ENCODE results near the gene ARPIN. TPM values are rescaled to one million over a fixed set of nuclear protein-coding genes. Genes with fewer than 3 reads are reported as not detected.

The ARPIN gene
- total RNA-seq, 2 donors from 2014 or later = 8.3 to 11.8 TPM

DNA sequence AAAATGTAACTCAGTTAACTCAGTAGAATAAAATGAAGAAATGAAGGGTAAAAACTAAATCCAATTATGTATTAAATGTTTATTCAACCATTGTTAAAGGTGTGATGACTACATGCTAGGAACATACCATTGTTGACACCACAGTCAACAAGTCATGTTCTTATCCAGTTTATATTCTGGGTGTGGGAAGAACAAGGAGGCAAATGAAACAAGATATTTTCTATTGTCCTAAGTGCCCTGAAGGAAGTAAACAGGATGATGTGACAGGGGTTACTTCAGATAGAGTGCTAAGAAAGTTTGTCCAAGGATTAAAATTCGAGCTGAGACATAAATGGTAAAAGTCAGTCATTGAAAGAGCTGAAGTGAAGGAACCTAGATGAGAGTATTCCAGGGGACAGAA, 32.0 kb downstream of the ARPIN start:
- no peak for DNase-seq (ENCODE audit: low spot score)
- H3K4me1 ChIP-seq = no peaks in the 10 kb centered on the region
- TF ChIP-seq, protein P1, sequence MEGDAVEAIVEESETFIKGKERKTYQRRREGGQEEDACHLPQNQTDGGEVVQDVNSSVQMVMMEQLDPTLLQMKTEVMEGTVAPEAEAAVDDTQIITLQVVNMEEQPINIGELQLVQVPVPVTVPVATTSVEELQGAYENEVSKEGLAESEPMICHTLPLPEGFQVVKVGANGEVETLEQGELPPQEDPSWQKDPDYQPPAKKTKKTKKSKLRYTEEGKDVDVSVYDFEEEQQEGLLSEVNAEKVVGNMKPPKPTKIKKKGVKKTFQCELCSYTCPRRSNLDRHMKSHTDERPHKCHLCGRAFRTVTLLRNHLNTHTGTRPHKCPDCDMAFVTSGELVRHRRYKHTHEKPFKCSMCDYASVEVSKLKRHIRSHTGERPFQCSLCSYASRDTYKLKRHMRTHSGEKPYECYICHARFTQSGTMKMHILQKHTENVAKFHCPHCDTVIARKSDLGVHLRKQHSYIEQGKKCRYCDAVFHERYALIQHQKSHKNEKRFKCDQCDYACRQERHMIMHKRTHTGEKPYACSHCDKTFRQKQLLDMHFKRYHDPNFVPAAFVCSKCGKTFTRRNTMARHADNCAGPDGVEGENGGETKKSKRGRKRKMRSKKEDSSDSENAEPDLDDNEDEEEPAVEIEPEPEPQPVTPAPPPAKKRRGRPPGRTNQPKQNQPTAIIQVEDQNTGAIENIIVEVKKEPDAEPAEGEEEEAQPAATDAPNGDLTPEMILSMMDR (IDR thresholded peaks at IDR 0.05) = no peak
- no peaks in the 10 kb centered on the region for H3K27me3 ChIP-seq
- no peak overlapping the region for H3K27ac ChIP-seq
- no peak overlapping the region for H3K4me3 ChIP-seq
- peaks cover 47% of the 10 kb centered on the region for H3K36me3 ChIP-seq
- H3K9me3 ChIP-seq = no peaks in the 10 kb centered on the region

DNA sequence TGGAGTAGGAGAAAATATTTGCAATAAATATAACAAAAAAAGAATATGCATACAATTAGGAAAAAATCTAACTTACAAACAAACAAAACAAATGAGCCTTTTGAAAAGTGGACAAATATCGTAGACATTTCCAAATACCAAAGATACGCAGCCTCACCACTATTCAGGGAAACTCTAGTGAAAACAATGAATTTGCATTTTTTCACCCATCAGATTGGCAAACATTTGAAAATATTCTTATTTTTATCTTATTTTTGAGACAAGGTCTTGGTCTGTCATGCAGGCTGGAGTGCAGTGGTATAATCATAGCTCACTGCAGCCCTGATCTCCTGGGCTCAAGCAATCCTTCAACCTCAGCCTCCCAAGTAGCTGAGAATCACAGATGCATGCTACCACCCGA, 34.4 kb downstream of the ARPIN start:
- no peaks in the 10 kb centered on the region for H3K9me3 ChIP-seq
- H3K4me3 ChIP-seq = no peak overlapping the region
- H3K4me1 ChIP-seq = no peaks in the 10 kb centered on the region
- peaks cover 23% of the 10 kb centered on the region for H3K36me3 ChIP-seq
- no peaks in the 10 kb centered on the region for H3K27me3 ChIP-seq
- no peak overlapping the region for H3K27ac ChIP-seq
- no peak for DNase-seq (ENCODE audit: low spot score)
- TF ChIP-seq, protein P1 (IDR thresholded peaks at IDR 0.05) = no peak

DNA sequence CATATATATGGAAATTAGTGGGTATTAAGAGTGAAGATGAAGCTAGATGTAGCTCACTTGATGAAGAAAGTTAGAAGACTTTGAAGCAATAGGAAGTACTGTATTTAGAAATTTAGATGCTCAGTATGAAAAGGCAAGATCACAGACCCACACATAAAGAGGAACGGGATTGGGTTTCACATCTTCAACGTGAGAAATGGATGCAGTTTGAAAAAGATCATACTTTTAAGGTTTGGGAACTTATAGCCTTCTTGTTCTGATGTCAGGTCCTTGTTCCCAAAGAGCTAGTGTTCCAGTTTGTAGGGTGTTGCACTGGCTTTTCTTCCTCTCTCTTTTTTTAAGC, 35.7 kb downstream of the ARPIN start:
- H3K36me3 ChIP-seq = peaks cover 11% of the 10 kb centered on the region
- no peaks in the 10 kb centered on the region for H3K4me1 ChIP-seq
- no peak overlapping the region for H3K4me3 ChIP-seq
- TF ChIP-seq, protein P1 (IDR thresholded peaks at IDR 0.05) = no peak
- no peak overlapping the region for H3K27ac ChIP-seq
- no peak for DNase-seq (ENCODE audit: low spot score)
- no peaks in the 10 kb centered on the region for H3K9me3 ChIP-seq
- H3K27me3 ChIP-seq = no peaks in the 10 kb centered on the region

DNA sequence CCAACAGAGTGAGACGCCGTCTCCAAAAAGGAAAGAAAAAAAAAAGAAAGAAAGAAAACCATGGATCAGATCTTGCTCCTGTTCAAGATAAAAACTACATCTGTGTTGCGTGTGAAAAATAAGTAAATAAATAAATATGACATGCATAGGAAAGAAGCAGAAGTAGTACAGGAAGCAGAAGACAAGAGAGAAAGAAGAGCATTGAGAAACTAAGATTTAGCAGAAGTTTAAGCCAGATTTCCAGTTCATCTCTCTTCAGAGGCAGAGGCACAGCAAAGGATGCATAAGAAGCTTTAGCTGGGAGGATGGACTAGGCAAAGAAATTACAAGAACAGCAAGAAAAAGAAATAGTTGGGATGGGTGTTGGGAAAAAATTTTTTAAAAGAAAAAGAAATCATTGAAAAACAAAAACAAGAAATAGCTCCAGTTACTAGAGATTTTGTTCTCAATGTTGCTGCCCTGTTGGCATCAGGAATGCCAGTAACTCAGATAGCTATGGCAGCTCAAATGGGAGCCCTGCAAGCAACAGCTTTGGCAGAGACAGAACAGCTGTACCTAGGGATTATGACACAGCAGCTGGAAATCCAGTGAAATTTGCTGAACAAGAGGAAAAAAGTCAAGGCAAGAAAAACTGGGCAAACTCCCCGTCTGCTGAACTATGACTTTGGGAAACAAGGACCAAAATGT, 36.2 kb downstream of the ARPIN start:
- Histone ChIP-seq H3K27ac (no peak overlapping the region), H3K36me3 (peaks cover 10% of the 10 kb centered on the region), H3K9me3 (no peaks in the 10 kb centered on the region), H3K27me3 (no peaks in the 10 kb centered on the region), H3K4me3 (no peak overlapping the region), H3K4me1 (no peaks in the 10 kb centered on the region)
- TF ChIP-seq, protein P1 (IDR thresholded peaks at IDR 0.05) = no peak
- no peak for DNase-seq (ENCODE audit: low spot score)

DNA sequence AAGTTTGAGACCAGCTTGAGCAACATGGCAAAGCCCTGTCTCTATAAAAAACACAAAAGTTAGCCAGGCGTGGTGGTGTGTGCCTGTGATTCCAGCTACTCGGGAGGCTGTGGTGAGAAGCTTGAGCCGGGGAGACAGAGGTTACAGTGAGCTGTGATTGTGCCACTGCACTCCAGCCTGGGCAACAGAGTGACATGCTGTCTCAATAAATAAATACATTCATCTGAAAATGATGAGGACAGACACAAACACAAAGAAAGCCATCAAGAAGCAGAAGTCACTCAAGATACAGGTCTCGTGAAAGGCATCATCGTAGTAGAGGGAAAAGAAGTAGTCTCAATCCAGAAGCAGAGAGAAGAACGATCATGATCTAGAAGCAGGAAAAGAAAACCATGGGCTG, 37.0 kb downstream of the ARPIN start:
- Histone ChIP-seq H3K9me3 (no peaks in the 10 kb centered on the region), H3K36me3 (peaks cover 18% of the 10 kb centered on the region), H3K4me3 (no peak overlapping the region), H3K4me1 (no peaks in the 10 kb centered on the region), H3K27ac (no peak overlapping the region), H3K27me3 (no peaks in the 10 kb centered on the region)
- TF ChIP-seq, protein P1 (IDR thresholded peaks at IDR 0.05) = no peak
- no peak for DNase-seq (ENCODE audit: low spot score)

Measured in right atrium auricular region (tissue), 2 donors.